KBM-7 (cell line): ENCODE measurements around the gene BRMS1.
"Not testable (repeated sequence)": the region's sequence is repeated elsewhere in the genome, so short reads cannot be mapped to it uniquely, and the experiment has no call there.

Source experiments
- DNase-seq: peaks from one replicate; pipeline ENCODE4 v3.0.0-alpha.2; 2015
- in situ Hi-C: fragments of 300-500 bp; cut with MboI; formaldehyde crosslinking; loops from 2 replicates; pipeline ENCODE4 v1.14.3; 2020; ENCODE audit warnings: low sequenced_read_pairs, low pct_unique_long_range_greater_than_20kb, mixed read lengths

The BRMS1 gene

GRCh38 chr11:66326261-66327111, 18.4 kb downstream of the BRMS1 start:
- peak; percentile 58 for DNase-seq
- in situ Hi-C loops = no loop called here

DNA sequence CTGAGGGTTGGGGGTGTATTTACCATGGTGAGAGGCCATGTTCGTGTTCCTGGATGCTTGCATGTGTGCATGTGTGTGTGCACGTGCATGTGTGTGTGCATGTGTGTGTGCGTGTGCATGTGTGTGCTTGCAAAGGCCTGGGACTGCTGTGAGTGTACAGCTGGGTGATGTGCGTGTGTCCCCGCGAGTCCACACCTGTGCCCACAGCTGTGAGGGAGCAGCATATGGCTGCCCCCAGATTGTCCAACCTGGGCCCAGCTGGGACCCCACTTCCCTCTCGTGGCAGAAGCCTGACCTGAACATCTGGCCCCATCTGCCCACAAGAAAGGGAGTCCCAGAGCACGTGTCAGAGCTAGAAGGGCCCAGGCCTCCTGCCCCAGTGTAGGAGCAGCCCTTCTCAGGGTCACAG, 19.6 kb downstream of the BRMS1 start:
- peak; percentile 32 for DNase-seq
- in situ Hi-C loops = no loop called here

- no peak for DNase-seq
- in situ Hi-C loops = no loop called here
Measured at GRCh38 chr11:66324664-66325063, 20.2 kb downstream of the BRMS1 start.

DNA sequence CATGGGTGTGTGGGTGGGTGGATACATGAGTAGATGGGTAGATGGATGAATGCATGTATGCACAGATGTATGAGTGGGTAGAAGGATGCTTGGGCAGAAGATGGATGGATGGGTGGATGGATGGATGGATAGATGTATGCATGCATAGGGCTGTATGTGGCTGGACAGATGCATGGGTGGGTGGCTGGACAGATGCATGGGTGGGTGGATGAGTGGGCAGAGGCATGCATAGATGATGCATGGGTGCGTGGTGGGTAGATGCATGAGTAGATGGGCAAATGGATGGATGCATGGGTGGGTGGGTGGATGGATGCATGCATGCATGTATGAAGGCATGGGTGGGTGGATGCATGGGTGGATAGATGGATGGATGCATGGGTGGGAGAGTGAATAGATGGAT, 21.2 kb downstream of the BRMS1 start:
- no peak for DNase-seq
- in situ Hi-C loops = no loop called here

GRCh38 chr11:66322732-66323427, 22.0 kb downstream of the BRMS1 start:
- DNase-seq = no peak
- in situ Hi-C loops = no loop called here

GRCh38 chr11:66321606-66322005, 23.3 kb downstream of the BRMS1 start:
- in situ Hi-C loops = no loop called here
- no peak for DNase-seq

GRCh38 chr11:66320748-66321147, 24.2 kb downstream of the BRMS1 start:
- DNase-seq = not testable (repeated sequence)

DNA sequence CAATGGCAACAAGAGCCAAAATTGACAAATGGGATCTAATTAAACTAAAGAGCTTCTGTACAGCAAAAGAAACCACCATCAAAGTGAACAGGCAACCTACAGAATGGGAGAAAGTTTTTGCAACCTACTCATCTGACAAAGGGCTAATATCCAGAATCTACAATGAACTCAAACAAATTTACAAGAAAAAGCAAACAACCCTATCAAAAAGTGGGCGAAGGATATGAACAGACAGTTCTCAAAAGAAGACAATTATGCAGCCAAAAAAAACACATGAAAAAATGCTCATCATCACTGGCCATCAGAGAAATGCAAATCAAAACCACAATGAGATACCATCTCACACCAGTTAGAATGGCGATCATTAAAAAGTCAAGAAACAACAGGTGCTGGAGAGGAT, 24.6 kb downstream of the BRMS1 start:
- in situ Hi-C loops = not testable (repeated sequence)

More at GRCh38 chr11:66320748-66321147, 24.2 kb downstream of the BRMS1 start:
- in situ Hi-C loops = not testable (repeated sequence)

DNA sequence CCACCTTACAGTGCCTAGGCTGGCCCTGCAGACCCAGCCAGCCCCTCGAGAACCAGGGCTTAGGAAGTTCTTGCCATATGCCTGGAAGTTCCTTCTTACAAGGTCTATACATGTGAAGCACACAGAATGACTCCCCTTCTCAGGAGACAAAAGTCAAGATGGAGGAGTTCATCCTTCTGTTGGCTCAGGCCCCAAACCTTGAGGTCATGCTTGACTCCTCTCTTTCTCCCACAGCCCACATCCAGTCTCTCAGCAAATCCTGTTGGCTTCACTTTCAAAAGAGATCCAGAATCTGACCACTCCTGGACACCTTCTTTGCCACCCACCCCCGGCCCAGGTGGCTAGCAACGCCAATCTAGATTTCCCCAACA, 26.3 kb downstream of the BRMS1 start:
- DNase-seq = no peak
- in situ Hi-C loops = no loop called here

More for the DNA sequence above, 24.6 kb downstream of the BRMS1 start:
- DNase-seq = not testable (repeated sequence)

- peak; percentile 80 for DNase-seq
- in situ Hi-C loops = no loop called here
Measured at GRCh38 chr11:66317723-66318599, 26.9 kb downstream of the BRMS1 start.

- no peak for DNase-seq
- in situ Hi-C loops = no loop called here
Measured at GRCh38 chr11:66317322-66317722, 27.6 kb downstream of the BRMS1 start.

GRCh38 chr11:66316849-66317251, 28.1 kb downstream of the BRMS1 start, which contains the start of gene CD248:
Gene CD248 (minus strand): TSS chr11:66317044. CDS start chr11:66317027, 17 bp downstream.
- no peak for DNase-seq
- in situ Hi-C loops = no loop called here

DNA sequence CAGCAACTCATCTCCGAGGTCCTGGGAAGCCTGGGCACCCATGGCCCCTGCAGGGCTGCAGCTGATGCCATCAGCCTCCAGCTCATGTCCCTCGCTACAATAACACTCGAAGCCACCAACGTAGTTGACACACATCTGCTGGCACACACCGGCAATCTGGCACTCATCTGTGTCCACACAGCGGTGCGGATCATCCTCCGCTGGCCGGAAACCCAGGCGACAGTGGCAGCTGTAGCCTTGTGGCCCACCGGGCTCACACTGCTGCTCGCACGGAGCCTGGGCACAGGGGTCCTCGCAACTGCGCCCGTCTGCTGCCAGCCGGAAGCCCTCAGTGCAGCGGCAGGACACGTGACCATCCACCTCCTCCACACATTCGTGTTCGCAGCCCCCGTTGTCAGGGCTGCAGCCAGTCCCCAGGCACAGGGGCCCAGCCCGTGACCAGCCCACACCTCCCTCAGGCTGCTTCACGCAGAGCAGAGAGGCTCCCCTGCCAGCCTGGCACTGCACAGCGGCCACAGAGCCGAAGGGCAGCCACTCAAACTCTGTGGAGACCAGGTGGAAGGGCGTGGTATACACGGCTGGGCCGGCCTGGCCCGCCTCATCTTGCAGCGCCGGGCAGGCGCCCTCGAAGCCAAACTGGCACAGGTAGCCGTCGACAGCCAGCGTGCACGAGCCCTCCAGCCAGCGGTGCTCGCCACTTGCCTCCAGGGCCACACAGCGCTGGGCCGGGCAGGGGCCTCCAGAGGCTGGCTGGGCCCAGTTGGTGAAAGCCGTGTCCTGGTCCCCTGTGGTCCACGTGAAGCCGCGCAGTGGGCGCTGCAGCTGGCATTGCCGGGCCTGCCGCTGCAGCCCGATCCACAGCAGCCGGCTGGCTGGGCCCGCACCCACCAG, 28.7 kb downstream of the BRMS1 start:
- in situ Hi-C loops = no loop called here
- no peak for DNase-seq

DNA sequence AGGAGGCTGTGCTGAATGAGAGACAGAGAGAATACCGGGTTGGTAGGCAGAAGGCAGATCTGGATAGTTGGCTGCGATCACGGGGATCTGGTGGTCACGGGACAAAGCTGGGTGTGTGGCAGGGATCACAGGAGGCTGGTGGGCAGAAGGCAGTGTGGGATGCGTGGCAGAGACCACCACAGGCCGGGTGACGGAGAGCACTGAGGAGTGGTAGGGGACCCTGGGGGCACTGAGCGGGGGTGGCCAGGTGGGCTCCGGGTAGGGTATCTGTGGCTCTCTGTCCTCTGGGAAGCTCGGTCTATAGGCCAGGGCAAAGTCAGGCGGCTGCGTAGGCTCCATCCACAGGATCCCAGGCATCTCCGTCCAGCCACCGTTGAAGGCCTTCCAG, 29.4 kb downstream of the BRMS1 start:
- in situ Hi-C loops = no loop called here
- DNase-seq = no peak

- in situ Hi-C loops = no loop called here
- no peak for DNase-seq
Measured at GRCh38 chr11:66314561-66315497, 30.1 kb downstream of the BRMS1 start.

GRCh38 chr11:66314186-66314501, 30.8 kb downstream of the BRMS1 start:
- no peak for DNase-seq
- in situ Hi-C loops = no loop called here

DNA sequence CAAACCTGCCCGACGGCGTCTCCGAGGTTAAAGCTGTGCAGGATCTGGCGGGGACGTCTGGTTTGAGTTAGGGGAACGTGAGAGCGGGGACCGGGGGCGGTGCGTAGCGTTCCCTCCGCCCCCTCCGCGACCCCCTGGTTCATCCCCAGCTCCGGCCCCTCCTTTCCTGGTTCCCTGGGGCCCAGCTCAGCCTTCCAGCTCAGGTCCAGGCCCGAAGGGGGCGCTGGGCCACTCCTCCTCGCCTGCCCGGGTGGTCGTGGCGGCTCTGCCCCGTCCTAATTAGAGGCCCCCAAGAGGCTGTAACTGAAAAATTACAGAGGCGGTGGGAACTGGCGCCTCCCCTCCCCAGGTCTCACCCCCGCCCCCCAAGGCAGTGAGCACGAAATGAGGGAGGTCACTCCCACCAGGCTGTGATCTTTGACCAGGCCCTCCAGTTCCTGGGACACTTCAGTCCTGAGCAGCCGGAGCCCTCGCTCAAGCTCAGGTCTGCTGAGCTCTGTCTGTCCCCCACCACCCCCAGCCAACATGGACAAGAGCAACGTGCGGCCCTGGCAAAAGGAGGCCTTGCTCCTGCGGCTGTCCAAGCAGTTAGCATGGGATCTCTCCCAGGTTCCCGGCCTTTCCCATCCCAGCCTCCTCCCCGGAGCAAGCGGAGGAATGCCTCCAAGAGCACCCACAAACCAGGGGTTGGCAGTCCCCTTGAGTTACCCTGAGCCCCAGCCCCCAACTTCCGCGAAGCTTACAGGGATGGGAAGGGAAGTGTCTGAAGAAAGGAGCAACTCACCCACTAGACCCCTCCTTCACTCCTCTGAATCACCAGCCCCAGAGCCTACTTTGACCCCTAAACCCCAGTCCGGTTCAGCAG, 31.4 kb downstream of the BRMS1 start:
- in situ Hi-C loops = no loop called here
- DNase-seq = no peak
